Tongue (tissue), 2 donors: ENCODE data around the gene SLC25A44. TPM values are rescaled to one million over a fixed set of nuclear protein-coding genes. Genes with fewer than 3 reads are reported as not detected.
A peak's percentile ranks its signal among the peaks of the same experiment; 100 is the strongest.
"Not testable (repeated sequence)": the region's sequence is repeated elsewhere in the genome, so short reads cannot be mapped to it uniquely, and the experiment has no call there.

ENCODE experiments used
- DNase-seq: peaks from one replicate; pipeline ENCODE4 v3.0.0-alpha.2; 2015
- total RNA-seq: library from RNA; depleted of rRNA; stranded (reverse); fragments of >200 nt; gene quantifications from one replicate; pipeline ENCODE4 v1.2.3, GENCODE V29; 2014

The SLC25A44 gene
- total RNA-seq, 1 donor from 2014 or later, result 9.4 TPM

DNA sequence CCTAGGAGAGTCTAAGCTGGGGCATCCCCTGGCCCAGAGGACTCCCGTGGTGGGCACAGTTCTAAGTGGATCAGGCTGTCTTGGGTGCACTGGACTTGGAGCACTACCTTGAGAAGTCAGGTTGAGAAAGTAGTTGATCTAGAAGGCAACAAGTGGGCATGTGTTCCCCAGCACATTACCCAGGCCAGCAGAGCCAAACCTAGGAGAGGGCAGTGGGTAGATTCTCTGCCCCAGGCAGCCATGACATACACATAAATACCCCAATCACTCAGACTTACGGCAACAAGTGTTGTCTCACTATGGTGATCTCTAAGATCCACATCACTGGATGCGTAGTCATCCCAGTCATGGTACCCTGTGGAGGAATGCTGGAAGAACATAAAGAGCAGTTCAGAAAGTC lies 17.3 kb downstream of the SLC25A44 start:
- no peak for DNase-seq

DNA sequence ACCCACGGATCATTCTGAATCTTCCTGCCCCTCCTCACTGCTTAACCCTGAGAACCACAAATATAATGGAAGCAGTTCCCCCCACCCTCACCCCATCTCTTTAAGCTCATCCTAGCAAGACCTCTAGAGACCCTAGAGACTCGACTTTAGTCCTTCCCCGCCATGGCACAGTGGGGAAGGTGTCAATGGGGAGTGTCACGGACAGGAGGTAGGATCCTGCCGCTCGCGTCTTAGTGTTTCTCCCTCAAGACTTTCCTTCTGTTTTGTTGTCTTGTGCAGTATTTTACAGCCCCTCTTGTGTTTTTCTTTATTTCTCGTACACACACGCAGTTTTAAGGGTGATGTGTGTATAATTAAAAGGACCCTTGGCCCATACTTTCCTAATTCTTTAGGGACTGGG lies 18.2 kb downstream of the SLC25A44 start:
- DNase-seq, result no peak

DNA sequence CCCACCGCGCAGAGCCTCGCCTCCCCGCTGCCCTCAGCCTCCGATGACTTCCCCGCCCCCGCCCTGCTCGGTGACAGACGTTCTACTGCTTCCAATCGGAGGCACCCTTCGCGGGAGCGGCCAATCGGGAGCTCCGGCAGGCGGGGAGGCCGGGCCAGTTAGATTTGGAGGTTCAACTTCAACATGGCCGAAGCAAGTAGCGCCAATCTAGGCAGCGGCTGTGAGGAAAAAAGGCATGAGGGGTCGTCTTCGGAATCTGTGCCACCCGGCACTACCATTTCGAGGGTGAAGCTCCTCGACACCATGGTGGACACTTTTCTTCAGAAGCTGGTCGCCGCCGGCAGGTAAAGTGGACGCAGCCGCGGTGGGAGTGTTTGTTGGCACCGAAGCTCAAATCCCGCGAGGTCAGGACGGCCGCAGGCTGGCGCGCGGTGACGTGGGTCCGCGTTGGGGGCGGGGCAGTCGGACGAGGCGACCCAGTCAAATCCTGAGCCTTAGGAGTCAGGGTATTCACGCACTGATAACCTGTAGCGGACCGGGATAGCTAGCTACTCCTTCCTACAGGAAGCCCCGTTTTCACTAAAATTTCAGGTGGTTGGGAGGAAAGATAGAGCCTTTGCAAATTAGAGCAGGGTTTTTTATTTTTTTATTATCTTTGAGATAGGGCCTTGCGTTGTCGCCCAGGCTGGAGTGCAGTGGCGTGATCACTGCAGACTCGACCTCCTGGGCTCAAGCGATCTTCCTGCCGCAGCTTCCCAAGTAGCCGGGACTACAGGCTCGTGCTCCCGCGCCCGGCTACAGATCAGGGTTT lies 19.1 kb downstream of the SLC25A44 start, which contains the start of gene PMF1:
PMF1 (plus strand) TSS at position 175 of the 811 bp plus-strand sequence; CDS start at position 184, 9 bp downstream.
- DNase-seq, result peak; percentile 98

DNA sequence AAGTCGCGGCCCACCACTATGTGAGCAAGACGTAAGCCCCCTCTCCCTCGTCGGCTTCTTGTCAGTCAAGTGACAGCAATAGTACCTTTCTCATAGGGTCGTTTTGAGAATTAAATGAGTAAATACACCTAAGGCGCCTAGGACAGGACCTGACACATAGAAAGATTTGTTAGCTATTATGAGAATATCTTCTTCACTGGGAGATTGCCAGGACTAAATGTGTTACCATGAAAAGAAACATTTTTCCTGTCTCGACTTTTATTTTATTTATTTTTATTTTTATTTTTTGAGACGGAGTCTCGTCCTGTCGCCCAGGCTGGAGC lies 19.7 kb downstream of the SLC25A44 start:
- DNase-seq, result no peak

DNA sequence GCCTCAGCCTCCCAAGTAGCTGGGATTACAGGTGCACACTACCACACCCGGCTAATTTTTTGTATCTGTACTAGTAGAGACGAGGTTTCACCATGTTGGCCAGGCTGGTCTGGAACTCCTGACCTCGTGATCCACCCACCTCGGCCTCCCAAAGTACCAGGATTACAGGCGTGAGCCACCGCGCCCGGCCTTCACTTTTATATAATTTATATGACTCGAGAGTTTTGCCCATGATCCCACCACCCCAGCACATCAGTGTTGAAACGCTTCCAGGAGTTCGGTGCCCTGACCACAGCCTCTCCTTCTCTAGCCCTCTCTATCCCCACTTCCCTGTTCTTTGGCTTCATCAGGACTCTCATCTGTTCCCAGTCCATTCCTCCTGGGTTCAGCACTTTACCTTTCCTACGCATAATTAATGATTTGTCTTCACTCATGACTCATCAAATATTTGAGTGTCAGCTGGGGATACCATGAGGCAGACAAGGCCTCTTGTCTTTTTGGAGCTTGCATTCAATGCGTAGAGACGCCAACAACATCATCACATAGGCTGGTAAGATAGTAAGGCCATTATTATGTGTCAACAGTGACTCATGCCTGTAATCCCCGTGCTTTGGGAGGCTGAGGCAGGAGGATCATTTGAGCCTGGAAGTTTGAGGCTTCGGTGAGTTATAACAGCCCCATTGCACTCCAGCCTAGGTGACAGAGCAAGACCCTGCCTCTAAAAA lies 20.3 kb downstream of the SLC25A44 start:
- DNase-seq, result no peak

DNA sequence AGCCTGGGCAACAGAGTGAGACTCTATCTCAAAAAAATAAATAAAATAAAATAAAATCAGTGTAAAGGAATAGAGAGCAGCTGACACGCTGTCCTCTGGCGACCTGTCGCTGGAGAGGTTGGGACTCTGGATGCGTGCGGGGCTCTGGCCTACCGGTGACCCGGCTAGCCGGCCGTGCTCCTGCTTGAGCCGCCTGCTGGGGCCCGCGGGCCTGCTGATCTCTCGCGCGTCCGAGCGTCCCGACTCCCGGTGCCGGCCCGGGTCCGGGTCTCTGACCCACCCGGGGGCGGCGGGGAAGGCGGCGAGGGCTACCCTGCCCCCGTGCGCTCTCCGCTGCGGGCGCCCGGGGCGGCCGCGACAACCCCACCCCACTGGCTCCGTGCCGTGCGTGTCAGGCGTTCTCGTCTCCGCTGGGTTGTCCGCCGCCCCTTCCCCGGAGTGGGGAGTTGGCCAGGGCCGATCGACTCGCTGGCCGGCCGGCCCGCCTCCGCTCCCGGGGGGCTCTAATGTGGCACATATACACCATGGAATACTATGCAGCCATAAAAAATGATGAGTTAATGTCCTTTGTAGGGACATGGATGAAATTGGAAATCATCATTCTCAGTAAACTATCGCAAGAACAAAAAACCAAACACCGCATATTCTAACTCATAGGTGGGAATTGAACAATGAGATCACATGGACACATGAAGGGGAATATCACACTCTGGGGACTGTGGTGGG lies 22.6 kb downstream of the SLC25A44 start:
- not testable (repeated sequence) for DNase-seq

DNA sequence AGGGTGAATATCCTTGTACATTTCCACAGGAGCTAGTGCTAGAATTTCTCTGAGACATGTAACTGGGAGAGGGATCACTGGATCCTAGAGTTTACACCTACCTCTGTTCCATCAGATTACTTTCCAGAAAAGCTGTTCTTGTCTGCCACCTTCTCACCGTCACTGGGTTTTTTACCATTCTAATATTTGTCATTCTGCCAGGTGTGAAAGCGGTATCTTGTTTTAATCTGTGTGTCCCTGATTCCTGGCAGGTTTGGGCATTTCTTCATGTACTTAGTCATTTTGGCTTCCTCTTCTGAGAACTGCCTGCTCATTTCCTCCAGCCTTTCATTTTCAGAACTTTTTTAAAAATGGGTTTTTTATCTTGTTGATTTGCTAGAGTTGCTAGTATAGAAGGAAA lies 24.0 kb downstream of the SLC25A44 start:
- no peak for DNase-seq

DNA sequence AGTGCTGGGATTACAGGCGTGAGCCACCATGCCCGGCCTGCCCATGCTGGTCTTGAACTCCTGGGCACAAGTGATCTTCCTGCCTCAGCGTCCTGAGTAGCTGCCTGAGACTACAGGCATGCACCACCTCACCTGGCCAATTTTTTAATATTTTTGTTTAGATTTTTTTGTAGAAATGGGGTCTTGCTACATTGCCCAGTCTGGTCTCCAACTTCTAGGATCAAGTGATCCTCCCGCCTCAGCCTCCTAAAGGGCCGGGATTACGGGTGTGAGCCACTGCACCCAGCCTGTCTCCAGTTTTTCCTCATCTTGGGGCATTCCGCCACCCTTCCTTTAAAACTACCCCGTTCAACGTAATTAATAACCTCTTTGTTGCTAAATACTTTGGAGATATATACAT lies 26.3 kb downstream of the SLC25A44 start:
- DNase-seq, result no peak

DNA sequence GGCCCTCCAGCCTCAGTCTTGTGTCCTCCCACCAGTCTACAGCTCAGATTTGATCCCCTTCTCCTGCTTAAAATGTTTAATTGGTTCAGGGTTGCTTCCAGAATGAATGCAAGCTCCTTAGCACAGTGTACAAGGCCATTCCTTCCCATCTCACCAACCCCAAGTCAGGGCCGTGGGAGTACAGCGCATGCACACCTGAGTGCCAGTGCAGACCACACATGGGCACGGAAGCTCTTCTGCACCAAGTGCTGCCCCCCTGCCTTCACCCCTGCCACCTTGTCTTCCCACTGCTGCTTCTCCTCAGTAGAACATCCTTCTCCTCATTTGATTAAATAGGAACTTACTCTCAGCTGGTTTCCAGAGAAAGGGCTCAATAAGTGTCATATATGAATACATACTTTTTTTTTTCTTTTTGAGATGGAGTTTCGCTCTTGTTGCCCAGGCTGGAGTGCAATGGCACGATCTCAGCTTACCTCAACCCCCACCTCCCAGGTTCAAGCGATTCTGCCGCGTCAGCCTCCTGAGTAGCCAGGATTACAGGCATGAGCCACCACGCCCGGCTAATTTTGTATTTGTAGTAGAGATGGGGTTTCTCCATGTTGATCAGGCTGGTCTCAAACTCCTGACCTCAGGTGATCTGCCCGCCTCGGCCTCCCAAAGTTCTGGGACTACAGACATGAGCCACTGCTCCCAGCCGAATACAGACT lies 28.2 kb downstream of the SLC25A44 start:
- no peak for DNase-seq

DNA sequence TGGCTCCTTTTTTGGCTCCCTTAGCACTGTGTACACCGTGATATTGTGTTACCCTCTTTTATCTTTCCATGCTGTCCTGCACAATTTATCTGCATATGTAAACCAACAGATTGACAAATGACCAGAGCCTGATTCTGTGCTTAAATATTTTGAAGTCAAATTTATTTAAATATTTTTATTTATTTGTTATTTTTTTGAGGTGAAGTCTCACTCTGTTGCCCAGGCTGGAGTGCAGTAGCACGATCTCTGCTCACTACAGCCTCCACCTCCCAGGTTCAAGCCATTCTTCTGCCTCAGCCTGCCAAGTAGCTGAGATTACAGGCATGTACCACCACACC lies 31.7 kb downstream of the SLC25A44 start:
- DNase-seq, result no peak

DNA sequence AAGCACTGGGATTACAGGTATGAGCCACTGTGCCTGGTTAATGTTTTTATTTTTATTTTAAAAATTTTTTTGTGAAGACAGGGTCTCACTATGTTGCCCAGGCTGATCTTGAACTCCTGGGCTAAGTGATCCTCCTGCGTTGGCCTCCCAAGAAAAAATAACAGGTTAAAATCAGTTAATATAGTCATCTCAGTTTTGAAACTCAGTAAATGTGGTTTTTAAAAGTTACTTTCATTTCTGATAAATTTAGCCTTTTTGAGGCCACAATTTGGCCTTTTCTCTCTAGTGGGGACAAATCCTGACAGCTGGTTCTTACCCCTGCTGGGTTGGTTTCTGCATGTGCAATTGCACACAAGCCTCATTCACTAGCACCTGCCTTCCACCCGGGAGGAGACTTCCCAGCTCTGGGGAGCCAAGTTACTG lies 32.2 kb downstream of the SLC25A44 start:
- no peak for DNase-seq

DNA sequence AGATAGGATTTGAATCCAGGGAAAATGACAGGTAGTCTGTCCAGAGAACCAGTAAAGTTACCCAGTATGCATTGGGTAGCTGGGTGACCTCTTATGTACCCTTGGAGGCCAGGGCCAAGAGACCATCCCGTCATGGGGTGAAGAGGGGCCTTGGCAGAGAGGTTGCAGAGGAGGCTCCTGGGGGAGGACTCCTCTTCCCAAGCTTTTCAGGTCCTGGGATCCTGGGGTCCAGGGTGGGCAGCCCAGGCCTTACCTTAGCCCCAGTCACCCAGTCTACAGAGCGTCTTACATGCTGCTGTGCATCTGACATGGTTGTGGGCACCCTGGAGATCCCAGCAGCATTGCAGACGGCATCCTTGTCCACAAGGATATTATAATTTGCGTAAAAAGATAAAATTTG lies 32.9 kb downstream of the SLC25A44 start:
- DNase-seq, result no peak

DNA sequence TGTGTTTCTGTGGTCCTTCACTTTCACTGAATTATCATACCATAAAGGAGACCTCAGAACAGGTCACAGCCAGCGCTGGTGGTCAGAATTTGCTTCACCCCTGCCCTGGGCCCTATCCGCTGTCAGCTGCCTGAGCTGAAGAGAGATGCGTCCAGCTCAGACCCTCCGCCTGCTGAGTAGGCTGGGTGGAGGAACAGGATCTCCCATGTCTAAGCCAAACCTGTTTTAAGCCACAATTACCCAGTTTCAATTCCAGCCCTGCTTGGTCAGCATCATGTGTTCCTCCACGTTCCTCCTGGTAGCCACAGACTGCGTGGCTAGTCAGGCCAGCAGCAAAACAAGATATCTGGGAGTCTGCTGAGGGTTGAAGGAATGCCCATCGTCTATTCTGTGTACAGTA lies 34.6 kb downstream of the SLC25A44 start:
- no peak for DNase-seq

DNA sequence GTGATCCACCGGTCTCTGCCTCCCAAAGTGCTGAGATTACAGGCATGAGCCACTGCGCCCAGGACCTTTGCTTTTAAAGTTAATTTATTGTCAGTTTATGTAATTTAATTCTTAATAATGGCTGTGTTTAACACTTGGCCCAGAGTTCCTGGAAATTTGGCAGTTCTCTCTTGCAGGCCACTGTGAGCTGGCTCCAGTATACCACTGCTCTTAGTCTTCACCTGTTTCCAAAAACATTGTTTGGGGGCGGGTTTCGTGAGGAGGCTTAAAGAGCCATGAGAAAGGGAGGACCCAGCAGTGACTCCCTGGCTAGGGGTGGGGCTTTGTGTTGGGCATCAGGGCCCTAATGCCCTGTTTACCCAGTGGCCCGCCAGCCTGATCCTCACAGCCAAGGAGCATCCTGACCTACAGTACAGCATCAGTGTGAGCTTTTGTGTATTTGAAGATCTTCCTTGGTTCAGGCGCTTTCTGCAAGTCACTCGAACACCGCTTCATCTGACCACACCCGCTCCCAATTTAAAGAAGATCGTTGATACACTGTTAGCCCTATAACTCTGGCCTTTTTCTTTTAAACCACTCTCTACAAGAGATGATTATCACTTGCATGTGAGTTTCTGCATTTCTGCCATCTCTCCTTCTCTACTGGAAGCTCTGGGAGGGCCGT lies 36.0 kb downstream of the SLC25A44 start:
- no peak for DNase-seq

DNA sequence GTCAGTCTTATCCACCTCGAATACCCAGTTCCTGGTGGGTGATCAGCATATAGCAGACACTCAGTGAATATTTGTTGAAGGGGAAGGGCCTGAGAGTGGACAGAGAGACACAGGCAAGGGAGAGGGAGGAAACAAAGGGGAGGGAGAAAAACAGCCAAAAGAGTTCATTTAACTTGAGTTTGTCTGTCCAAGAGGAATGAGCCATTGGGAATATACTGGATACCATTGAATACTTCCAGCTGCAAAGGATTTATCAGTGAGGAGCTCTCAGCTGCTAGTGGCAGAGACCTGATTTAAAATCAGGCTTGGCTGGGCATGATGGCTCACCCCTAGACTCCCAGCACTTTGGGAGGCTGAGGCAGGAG lies 36.6 kb downstream of the SLC25A44 start:
- DNase-seq, result no peak

DNA sequence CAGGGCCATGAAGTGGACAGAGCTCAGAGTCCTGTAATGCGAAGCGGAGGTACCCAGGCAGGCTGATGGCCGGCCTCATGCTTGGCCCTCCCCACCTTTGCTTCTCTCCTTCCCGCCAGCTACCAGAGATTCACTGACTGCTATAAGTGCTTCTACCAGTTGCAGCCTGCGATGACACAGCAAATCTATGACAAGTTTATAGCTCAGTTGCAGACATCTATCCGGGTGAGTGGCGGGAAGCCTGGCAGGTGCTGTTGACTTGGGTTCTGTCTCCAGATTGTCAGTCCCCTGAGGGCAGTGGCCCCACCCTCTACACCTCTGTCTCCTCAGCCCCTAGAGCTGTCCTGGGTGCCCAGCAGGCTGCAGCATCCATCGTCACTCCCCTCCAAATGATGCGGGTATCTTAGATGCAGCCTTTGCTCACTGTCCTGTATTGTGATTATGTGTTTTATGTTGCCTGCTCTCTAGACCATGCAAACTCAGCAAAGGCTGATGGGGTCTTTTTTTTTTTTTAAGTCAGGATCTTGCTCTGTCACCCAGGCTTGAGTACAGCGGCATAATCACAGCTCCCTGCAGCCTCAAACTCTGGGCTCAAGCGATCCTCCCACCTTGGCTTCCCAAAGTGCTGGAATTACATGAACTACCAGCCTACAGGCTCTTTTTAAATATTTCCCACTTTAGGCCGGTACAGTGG lies 38.4 kb downstream of the SLC25A44 start:
- DNase-seq, result no peak

DNA sequence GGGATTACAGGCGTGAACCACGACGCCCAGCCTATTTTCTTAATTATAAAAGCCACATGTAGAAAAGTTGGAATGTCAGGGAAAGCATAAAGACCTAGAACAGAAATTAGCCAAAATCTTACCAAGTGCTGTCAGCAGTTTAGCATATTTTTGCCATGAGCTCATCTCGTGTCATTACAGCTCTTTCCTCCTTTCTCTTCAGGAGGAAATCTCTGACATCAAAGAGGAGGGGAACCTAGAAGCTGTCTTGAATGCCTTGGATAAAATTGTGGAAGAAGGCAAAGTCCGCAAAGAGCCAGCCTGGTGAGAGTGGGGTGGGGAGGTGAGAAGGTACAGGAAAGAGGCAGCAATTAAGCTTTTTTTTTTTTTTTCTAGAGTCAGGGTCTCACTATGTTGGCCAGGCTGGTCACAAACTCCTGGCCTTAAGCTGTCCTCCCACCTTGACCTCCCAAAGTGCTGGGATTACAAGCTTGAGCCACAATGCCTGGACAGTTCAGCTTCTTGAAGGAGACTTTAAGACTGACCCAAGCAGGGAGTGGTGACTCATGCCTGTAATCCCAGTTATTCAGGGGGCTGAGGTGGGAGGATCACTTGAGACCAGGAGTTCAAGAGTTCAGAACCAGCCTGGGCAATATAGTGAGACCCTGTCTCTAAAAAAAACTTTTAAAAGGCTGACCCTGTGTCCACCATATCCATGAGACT lies 39.7 kb downstream of the SLC25A44 start:
- DNase-seq, result no peak

DNA sequence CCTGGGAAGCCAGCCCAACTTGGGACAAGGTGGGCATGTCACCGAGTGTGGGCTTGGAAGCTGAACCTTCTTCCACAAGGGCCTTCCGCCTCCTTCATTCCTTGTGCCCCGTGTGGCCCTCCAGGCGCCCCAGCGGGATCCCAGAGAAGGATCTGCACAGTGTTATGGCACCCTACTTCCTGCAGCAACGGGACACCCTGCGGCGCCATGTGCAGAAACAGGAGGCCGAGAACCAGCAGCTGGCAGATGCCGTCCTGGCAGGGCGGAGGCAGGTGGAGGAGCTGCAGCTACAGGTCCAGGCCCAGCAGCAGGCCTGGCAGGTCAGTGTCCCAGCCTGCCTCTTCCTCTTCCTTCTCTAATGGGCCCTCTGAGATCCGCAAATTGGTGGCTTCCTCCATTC lies 42.3 kb downstream of the SLC25A44 start:
- no peak for DNase-seq

DNA sequence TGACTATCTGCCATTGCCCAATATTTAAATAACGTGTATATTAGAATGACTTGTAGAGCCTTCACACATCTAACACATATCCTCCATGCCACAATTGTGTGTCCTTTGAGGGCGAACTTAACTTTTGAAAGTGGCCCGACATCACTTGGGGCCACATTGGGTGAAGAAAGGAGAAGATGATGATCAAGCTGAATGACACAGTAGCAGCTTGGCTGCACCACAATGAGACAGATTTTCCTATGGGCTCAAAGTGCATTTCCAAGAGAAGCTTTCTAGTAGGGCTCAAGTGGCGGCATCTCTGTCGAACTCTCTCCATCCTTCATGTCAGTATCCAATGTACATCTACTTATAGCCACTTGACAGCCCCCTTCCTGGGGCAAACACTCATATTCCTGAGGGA lies 44.3 kb downstream of the SLC25A44 start:
- no peak for DNase-seq

DNA sequence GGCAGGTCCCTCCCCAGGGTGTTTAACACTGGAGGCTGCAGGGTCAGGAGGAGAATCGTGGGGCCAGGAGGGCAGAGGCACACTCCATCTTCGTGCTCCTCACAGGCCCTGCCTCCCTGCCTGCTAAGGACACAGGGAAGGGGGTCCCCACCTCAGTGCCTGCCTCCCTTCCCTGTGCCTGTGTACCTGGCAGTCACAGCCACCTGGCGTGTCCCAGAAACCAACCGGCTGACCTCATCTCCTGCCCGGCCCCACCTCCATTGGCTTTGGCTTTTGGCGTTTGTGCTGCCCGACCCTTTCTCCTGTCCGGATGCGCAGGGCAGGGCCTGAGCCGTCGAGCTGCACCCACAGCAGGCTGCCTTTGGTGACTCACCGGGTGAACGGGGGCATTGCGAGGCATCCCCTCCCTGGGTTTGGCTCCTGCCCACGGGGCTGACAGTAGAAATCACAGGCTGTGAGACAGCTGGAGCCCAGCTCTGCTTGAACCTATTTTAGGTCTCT lies 47.5 kb downstream of the SLC25A44 start:
- DNase-seq, result no peak

DNA sequence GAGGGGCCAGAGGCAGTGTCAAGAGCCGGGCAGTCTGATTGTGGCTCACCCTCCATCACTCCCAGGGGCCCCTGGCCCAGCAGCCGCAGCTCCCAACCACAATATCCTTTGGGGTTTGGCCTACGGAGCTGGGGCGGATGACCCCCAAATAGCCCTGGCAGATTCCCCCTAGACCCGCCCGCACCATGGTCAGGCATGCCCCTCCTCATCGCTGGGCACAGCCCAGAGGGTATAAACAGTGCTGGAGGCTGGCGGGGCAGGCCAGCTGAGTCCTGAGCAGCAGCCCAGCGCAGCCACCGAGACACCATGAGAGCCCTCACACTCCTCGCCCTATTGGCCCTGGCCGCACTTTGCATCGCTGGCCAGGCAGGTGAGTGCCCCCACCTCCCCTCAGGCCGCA lies 48.0 kb downstream of the SLC25A44 start, which contains the start of gene BGLAP:
BGLAP (plus strand) TSS at position 259 of the 400 bp plus-strand sequence; CDS start at position 307, 48 bp downstream.
- DNase-seq, result no peak
